Neuronal stem cell (in vitro differentiated cells): ENCODE data around the gene RAVER2.
"Not testable (repeated sequence)": the region's sequence is repeated elsewhere in the genome, so short reads cannot be mapped to it uniquely, and the experiment has no call there.

ENCODE experiments used
- DNase-seq: peaks from one replicate; pipeline ENCODE4 v3.0.0-alpha.2; 2013; ENCODE audit warnings: low spot score
- H2AFZ ChIP-seq: one replicate; pipeline ENCODE4 v1.6.1; 2013; ENCODE audit warnings: mild to moderate bottlenecking, low read length, inconsistent platforms
- H2AK5ac ChIP-seq: 2 replicates; pipeline ENCODE4 v1.6.1; 2013; ENCODE audit warnings: low read depth, mild to moderate bottlenecking, inconsistent platforms, low read length, moderate library complexity, mixed read lengths
- H2BK120ac ChIP-seq: 2 replicates; pipeline ENCODE4 v1.6.1; 2013; ENCODE audit warnings: low read depth, mild to moderate bottlenecking, inconsistent platforms, low read length, moderate library complexity, mixed read lengths
- H2BK12ac ChIP-seq: one replicate; pipeline ENCODE4 v1.6.1; 2013; ENCODE audit warnings: low read length, inconsistent platforms
- H2BK15ac ChIP-seq: 2 replicates; pipeline ENCODE4 v1.6.1; 2013; ENCODE audit warnings: mild to moderate bottlenecking, low read length, inconsistent platforms, mixed read lengths
- H2BK5ac ChIP-seq: one replicate; pipeline ENCODE4 v1.6.1; 2013; ENCODE audit warnings: inconsistent platforms, mild to moderate bottlenecking, low read length, moderate library complexity
- H3K14ac ChIP-seq: one replicate; pipeline ENCODE4 v1.6.1; 2013; ENCODE audit warnings: low read length, inconsistent platforms
- H3K18ac ChIP-seq: 2 replicates; pipeline ENCODE4 v1.6.1; 2013; ENCODE audit warnings: low read length, inconsistent platforms
- H3K23ac ChIP-seq: 2 replicates; pipeline ENCODE4 v1.6.1; 2013; ENCODE audit warnings: low read depth, mild to moderate bottlenecking, mixed read lengths, low read length, inconsistent platforms; ENCODE audit not compliant: poor library complexity
- H3K27ac ChIP-seq: replicated peaks from 3 replicates; pipeline ENCODE4 v1.5.1; 2013; ENCODE audit warnings: low read length, inconsistent platforms
- H3K27me3 ChIP-seq, 3 experiments: 2 replicates each; pipeline ENCODE4 v1.6.1; 2013; ENCODE audit warnings: low read length in 3 of 3, mild to moderate bottlenecking in 2 of 3, inconsistent platforms in 1 of 3, low read depth in 1 of 3, mixed read lengths in 1 of 3, moderate library complexity in 1 of 3; ENCODE audit not compliant: control insufficient read depth in 3 of 3, insufficient read depth in 3 of 3
- H3K36me3 ChIP-seq, 2 donors: replicated peaks in 1 of 2; 2 replicates each; pipeline ENCODE4 v1.6.1; 2013; ENCODE audit warnings: low read length in 2 of 2; ENCODE audit not compliant: control insufficient read depth in 2 of 2, insufficient read depth in 2 of 2
- H3K4ac ChIP-seq: 2 replicates; pipeline ENCODE4 v1.6.1; 2013; ENCODE audit warnings: inconsistent platforms, mild to moderate bottlenecking, low read length, moderate library complexity
- H3K4me1 ChIP-seq, 2 donors: 1 replicate in 1 of 2; 2 replicates in 1 of 2; pipeline ENCODE4 v1.6.1; 2013; ENCODE audit warnings: low read length in 2 of 2, low read depth in 1 of 2; ENCODE audit not compliant: control insufficient read depth in 2 of 2, insufficient read depth in 1 of 2
- H3K4me2 ChIP-seq: one replicate; pipeline ENCODE4 v1.6.1; 2013; ENCODE audit warnings: mild to moderate bottlenecking, low read length, inconsistent platforms; ENCODE audit not compliant: insufficient read depth, poor library complexity, severe bottlenecking
- H3K4me3 ChIP-seq, 2 donors: 2 replicates each; pipeline ENCODE4 v1.5.1; 2013; ENCODE audit warnings: low read length in 2 of 2, mild to moderate bottlenecking in 2 of 2, inconsistent platforms in 1 of 2, moderate library complexity in 1 of 2
- H3K79me1 ChIP-seq: one replicate; pipeline ENCODE4 v1.6.1; 2013; ENCODE audit warnings: low read depth, mild to moderate bottlenecking, inconsistent platforms, low read length, moderate library complexity
- H3K9ac ChIP-seq: one replicate; pipeline ENCODE4 v1.6.1; 2013; ENCODE audit warnings: mild to moderate bottlenecking, low read depth, low read length, inconsistent platforms; ENCODE audit not compliant: poor library complexity
- H3K9me3 ChIP-seq, 2 donors: replicated peaks in 1 of 2; 2 replicates each; pipeline versions ENCODE3 to v1.6.1; 2013; ENCODE audit warnings: low read length in 2 of 2, mild to moderate bottlenecking in 2 of 2, inconsistent platforms in 1 of 2, low read depth in 1 of 2, mixed read lengths in 1 of 2, moderate library complexity in 1 of 2; ENCODE audit not compliant: control insufficient read depth in 2 of 2, insufficient read depth in 1 of 2
- H4K8ac ChIP-seq: one replicate; pipeline ENCODE4 v1.6.1; 2013; ENCODE audit warnings: low read depth, mild to moderate bottlenecking, inconsistent platforms, low read length, moderate library complexity
- H4K91ac ChIP-seq: one replicate; pipeline ENCODE4 v1.6.1; 2013; ENCODE audit warnings: low read length, low read depth, mild to moderate bottlenecking, inconsistent platforms; ENCODE audit not compliant: poor library complexity
- WGBS, 2 donors: extraction: QIAGEN DNeasy Blood & Tissue Kit; methylation state at CpG; one replicate each; pipeline ENCODE4 v1.1.7; 2013; ENCODE audit warnings: missing lambda C conversion rate in 2 of 2, mixed read lengths in 1 of 2; ENCODE audit not compliant: insufficient read length in 2 of 2, insufficient replicate concordance in 1 of 2; ENCODE audit errors: extremely low coverage in 2 of 2; 5-methylcytosine and 5-hydroxymethylcytosine counted together

RAVER2 gene

DNA sequence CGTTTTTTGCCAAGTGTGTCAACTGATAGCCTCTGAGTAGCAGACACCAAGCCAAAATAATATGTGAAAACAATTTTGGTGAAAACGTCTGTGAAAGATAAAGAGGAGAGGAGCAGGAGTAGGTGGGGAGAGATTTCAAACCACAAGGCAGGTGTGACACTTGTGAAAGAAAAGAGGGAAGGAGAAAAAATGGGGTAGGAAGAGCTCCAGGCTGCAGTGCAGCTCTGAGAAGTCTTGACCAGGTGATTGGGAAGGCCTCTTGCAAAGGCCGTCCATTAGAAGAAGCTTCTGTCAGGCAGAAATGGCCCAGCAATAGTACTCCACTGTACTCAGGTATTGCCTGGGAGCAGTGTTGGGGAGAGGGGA lies 10.6 kb upstream of the RAVER2 start:
- WGBS, 2 donors, result no CpG with 5 or more reads among the region's 3 CpGs
- H3K27me3 ChIP-seq, result no peaks in the 10 kb centered on the region
- H2AFZ ChIP-seq, result no peak overlapping the region
- H3K4me1 ChIP-seq, result no peaks in the 10 kb centered on the region
- no peak overlapping the region for H3K4me3 ChIP-seq
- H4K91ac ChIP-seq, result no peak overlapping the region
- H2BK120ac ChIP-seq, result no peak overlapping the region
- H4K8ac ChIP-seq, result no peak overlapping the region
- no peaks in the 10 kb centered on the region for H3K79me1 ChIP-seq
- H3K23ac ChIP-seq, result no peak overlapping the region
- H3K18ac ChIP-seq, result no peak overlapping the region
- H3K36me3 ChIP-seq, result no peaks in the 10 kb centered on the region
- H3K9me3 ChIP-seq, result no peaks in the 10 kb centered on the region
- no peak overlapping the region for H2AK5ac ChIP-seq
- H3K9ac ChIP-seq, result no peak overlapping the region
- no peak overlapping the region for H3K14ac ChIP-seq
- H3K4me2 ChIP-seq, result no peak overlapping the region
- DNase-seq, result no peak
- no peak overlapping the region for H3K4ac ChIP-seq
- H3K27ac ChIP-seq, result no peak overlapping the region
- no peak overlapping the region for H2BK12ac ChIP-seq
- H2BK15ac ChIP-seq, result no peak overlapping the region
- H2BK5ac ChIP-seq, result no peak overlapping the region

DNA sequence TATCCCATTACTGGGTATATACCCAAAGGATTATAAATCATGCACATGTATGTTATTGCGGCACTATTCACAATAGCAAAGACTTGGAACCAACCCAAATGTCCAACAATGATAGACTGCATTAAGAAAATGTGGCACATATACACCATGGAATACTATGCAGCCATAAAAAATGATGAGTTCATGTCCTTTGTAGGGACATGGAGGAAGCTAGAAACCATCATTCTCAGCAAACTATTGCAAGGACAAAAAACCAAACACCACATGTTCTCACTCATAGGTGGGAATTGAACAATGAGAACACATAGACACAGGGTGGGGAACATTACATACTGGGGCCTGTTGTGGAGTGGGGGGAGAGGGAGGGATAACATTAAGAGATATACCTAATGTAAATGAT lies 4.2 kb upstream of the RAVER2 start:
- H3K79me1 ChIP-seq, H3K4me3 ChIP-seq, H3K4ac ChIP-seq, H2AK5ac ChIP-seq, H4K8ac ChIP-seq, H3K36me3 ChIP-seq, H3K9ac ChIP-seq, H3K27ac ChIP-seq, DNase-seq, H3K27me3 ChIP-seq, H3K18ac ChIP-seq, H2BK12ac ChIP-seq, H2BK5ac ChIP-seq, H2AFZ ChIP-seq, H3K9me3 ChIP-seq, H2BK120ac ChIP-seq, H3K23ac ChIP-seq, H3K4me1 ChIP-seq, H3K14ac ChIP-seq, H3K4me2 ChIP-seq, H2BK15ac ChIP-seq, H4K91ac ChIP-seq: not testable (repeated sequence)
- WGBS, 2 donors, result no CpG with 5 or more reads among the region's 1 CpG

DNA sequence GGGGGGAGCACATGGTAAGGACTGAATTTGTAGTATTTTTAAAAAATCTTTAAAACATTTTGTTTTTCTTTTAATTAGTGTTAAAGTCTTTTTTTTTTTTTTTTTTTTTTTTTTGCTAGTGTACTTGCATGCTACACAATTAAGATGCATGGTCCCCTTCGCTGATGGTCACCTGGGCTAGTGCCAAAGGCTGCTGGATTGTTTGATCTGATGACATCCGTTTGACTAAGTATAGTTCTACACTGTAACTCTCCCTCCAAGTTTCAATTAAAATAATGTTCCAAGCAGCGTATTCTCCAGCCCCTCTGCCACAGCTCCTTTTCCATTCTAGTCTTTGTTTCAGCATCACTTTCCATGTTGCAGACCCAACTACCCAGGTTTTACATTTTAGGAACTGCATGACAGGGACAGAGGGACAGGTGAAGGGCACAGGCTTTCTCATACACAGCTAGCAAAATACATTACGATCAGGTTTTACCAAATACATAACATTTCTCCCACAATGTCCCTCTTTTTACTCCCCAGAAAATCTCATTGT lies 852 bp upstream of the RAVER2 start:
- H3K9ac ChIP-seq, result no peak overlapping the region
- no peak overlapping the region for H2AK5ac ChIP-seq
- H3K79me1 ChIP-seq, result peaks cover 8% of the 10 kb centered on the region
- H3K27me3 ChIP-seq, result peaks cover 0 to 2% (median 0%) of the 10 kb centered on the region in 3 experiments
- H3K36me3 ChIP-seq, result no peaks in the 10 kb centered on the region
- no peak overlapping the region for H4K91ac ChIP-seq
- H4K8ac ChIP-seq, result no peak overlapping the region
- H3K18ac ChIP-seq, result no peak overlapping the region
- no peak overlapping the region for H2BK5ac ChIP-seq
- H3K27ac ChIP-seq, result no peak overlapping the region
- no CpG with 5 or more reads among the region's 4 CpGs for WGBS, 2 donors
- peak overlapping the region; percentile 91 for H3K4me2 ChIP-seq
- H3K4ac ChIP-seq, result no peak overlapping the region
- H2BK120ac ChIP-seq, result no peak overlapping the region
- H2BK12ac ChIP-seq, result no peak overlapping the region
- no peak overlapping the region for H2BK15ac ChIP-seq
- peaks cover 4 to 13% of the 10 kb centered on the region in 2 donors for H3K4me1 ChIP-seq
- H3K23ac ChIP-seq, result no peak overlapping the region
- peak overlapping the region; percentile 85 to 87 for H3K4me3 ChIP-seq
- DNase-seq, result no peak
- H3K9me3 ChIP-seq, result no peaks in the 10 kb centered on the region
- no peak overlapping the region for H3K14ac ChIP-seq
- H2AFZ ChIP-seq, result peak overlapping the region; percentile 98

DNA sequence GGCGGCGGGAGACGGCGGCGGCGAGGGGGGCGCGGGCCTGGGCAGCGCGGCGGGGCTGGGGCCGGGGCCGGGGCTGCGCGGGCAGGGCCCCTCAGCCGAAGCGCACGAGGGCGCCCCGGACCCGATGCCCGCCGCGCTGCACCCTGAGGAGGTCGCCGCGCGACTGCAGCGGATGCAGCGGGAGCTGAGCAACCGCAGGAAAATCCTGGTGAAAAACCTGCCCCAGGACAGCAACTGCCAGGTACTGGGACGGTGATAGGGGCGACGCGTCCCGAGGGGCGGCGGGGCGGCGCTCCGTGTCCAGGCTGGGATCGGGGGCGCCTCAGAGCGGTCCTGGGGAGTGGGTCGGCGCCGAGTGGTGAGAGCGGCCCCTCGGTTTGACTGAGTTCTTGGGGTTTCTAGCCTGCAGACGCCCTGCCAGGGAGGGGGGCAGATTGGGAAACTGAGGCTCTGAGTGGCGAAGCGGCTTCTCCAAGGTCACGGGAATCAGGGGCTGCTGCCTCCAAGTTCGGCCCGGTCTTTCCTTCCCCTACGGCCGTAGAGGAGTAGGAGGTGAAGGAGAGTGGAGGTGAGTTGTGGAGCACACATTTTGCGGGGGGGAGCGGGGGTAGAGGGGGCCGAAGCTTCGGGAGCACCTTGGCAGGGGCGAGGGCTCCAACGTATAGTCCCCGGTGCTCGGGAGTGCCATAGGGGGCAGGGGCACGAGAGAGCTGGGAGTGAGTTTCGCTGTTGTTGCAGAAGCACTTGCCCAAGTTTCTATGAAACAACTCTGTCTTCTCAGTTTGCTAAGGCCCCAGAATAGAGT lies 508 bp downstream of the RAVER2 start:
- H2BK12ac ChIP-seq, result peak overlapping the region; percentile 90
- H3K9ac ChIP-seq, result peak overlapping the region; percentile 86
- peaks cover 9% of the 10 kb centered on the region for H3K79me1 ChIP-seq
- DNase-seq, result peak; percentile 33
- peak overlapping the region; percentile 87 for H2BK120ac ChIP-seq
- no peak overlapping the region for H4K8ac ChIP-seq
- H3K36me3 ChIP-seq, result no peaks in the 10 kb centered on the region
- H3K18ac ChIP-seq, result peak overlapping the region; percentile 97
- no peaks in the 10 kb centered on the region for H3K9me3 ChIP-seq
- H3K4me3 ChIP-seq, result peak overlapping the region; percentile 85 to 87
- H2AK5ac ChIP-seq, result peak overlapping the region; percentile 46
- WGBS, 2 donors, result no CpG with 5 or more reads among the region's 67 CpGs
- H2AFZ ChIP-seq, result peak overlapping the region; percentile 98
- H3K14ac ChIP-seq, result peak overlapping the region; percentile 94
- H3K4me1 ChIP-seq, result peaks cover 4 to 13% of the 10 kb centered on the region in 2 donors
- H3K4ac ChIP-seq, result no peak overlapping the region
- H3K23ac ChIP-seq, result peak overlapping the region; percentile 89
- H3K27me3 ChIP-seq, result peaks cover 0 to 2% (median 0%) of the 10 kb centered on the region in 3 experiments
- peak overlapping the region; percentile 67 for H2BK15ac ChIP-seq
- H2BK5ac ChIP-seq, result peak overlapping the region; percentile 90
- H3K27ac ChIP-seq, result no peak overlapping the region
- peak overlapping the region; percentile 91 for H3K4me2 ChIP-seq
- no peak overlapping the region for H4K91ac ChIP-seq
